Activated naive CD4-positive, alpha-beta T cell treated with anti-CD3 and anti-CD28 coated beads, Interleukin-2, amount 10 ng/mL, durations not matched to agents 7 days and 5 days (primary cell): ENCODE measurements around the gene FPR3.

Source experiments
- CTCF ChIA-PET: fragments of 350-600 bp; sonication (Branson Sonifier 250); formaldehyde crosslinking; loops from one replicate; lab custom pipeline; 2021; ENCODE audit warnings: antibody characterized with exemption; lab: Charles Lee
- DNase-seq: peaks from one replicate; pipeline ENCODE4 v3.0.0-alpha.2; 2020
- H3K27ac Mint-ChIP-seq: one replicate; pipeline ENCODE4 v1.8.0; 2021; ENCODE audit warnings: mild to moderate bottlenecking, moderate library complexity, mixed read lengths
- H3K27me3 Mint-ChIP-seq: one replicate; pipeline ENCODE4 v1.8.0; 2021; ENCODE audit warnings: mild to moderate bottlenecking, mixed read lengths
- H3K36me3 Mint-ChIP-seq: one replicate; pipeline ENCODE4 v1.8.0; 2021; ENCODE audit warnings: mixed read lengths
- H3K4me1 Mint-ChIP-seq: one replicate; pipeline ENCODE4 v1.8.0; 2021; ENCODE audit warnings: mixed read lengths
- H3K4me3 Mint-ChIP-seq: one replicate; pipeline ENCODE4 v1.8.0; 2021; ENCODE audit warnings: mild to moderate bottlenecking, moderate library complexity, mixed read lengths
- H3K9me3 Mint-ChIP-seq: one replicate; pipeline ENCODE4 v1.8.0; 2021; ENCODE audit warnings: mixed read lengths

Gene FPR3, protein sequence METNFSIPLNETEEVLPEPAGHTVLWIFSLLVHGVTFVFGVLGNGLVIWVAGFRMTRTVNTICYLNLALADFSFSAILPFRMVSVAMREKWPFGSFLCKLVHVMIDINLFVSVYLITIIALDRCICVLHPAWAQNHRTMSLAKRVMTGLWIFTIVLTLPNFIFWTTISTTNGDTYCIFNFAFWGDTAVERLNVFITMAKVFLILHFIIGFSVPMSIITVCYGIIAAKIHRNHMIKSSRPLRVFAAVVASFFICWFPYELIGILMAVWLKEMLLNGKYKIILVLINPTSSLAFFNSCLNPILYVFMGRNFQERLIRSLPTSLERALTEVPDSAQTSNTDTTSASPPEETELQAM

DNA sequence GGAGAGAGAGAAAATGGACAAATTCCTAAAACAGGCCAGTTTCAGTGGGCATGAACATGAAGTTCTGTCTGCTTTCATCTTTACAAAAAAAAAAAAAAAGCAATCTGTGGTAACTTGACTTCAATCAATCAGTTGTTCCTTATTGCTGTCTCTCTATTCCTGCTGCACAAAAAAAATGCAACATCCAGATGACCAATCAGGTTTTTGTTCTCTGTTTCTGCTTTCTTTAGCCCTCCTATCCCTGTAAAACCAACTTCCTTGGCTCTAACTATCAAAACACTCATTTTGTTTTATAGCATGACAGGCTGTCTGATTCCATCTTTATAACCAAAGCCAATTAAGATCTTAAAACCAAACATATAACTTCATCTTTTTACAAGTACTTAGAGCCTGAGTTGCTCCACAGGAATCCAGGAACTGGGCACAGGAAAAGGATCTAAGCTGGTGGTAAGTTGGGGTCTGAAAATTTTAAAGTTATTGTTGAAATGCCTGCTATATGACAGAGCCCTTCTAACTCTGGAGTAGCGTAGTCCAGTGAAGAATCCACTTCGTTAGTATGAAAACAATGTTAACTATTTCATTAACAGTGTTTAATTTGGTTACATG, at the start of gene FPR3:
Gene FPR3, plus strand, starts transcription at position 273 of the 606 bp plus-strand sequence. CDS start 28,592 bp downstream, outside the sequence.
- CTCF ChIA-PET: no interaction called here
- Mint-ChIP-seq H3K36me3 (no peaks in the 10 kb centered on the region), H3K9me3 (peaks cover 26% of the 10 kb centered on the region), H3K27me3 (no peaks in the 10 kb centered on the region), H3K27ac (no peak within 1 kb of the TSS), H3K4me1 (no peaks in the 10 kb centered on the region), H3K4me3 (no peak within 1 kb of the TSS)
- DNase-seq: no peak

DNA sequence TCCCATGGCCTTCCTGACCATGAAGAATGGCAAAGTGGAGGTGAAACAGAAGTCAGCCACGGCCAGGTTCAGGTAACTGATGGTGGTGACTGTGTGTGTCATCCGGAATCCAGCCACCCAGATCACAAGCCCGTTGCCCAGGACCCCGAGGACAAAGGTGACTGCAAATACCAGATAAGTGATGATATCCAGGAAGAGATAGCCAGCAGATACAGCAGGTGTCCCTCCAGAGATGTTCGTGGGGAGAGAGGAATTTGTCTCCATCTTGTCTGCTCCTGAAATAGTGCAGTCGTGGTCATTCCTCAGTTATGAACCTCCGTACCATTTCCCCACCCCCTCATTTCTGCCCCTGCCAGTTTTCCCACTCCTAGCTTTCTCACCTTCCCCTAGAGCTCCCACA, 48.2 kb upstream of the FPR3 start:
- Mint-ChIP-seq H3K36me3 (no peaks in the 10 kb centered on the region), H3K4me3 (no peak overlapping the region), H3K4me1 (no peaks in the 10 kb centered on the region), H3K27me3 (no peaks in the 10 kb centered on the region), H3K27ac (no peak overlapping the region), H3K9me3 (peaks cover 13% of the 10 kb centered on the region)
- DNase-seq: no peak
- CTCF ChIA-PET: no interaction called here

DNA sequence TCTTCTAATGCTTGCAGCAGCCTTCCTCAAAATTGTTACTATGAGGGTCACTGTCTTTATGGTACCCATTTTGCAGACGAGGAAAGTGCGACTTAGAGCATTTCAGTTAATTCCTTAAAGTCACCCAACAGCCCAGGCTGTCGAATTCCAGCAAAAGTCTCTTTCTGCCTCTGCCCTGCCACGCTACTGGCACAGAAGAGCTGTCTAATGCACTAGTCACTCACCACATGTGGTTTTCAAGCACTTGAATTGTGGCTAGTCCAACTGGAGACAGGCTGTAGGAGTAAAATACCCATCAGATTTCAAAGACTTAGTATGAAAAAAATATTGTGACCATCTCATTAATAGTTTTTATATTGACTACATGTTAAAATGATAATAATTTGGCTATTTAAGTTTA, 45.0 kb upstream of the FPR3 start:
- Mint-ChIP-seq H3K27me3 (no peaks in the 10 kb centered on the region), H3K9me3 (peaks cover 13% of the 10 kb centered on the region), H3K4me3 (no peak overlapping the region), H3K36me3 (no peaks in the 10 kb centered on the region), H3K27ac (no peak overlapping the region), H3K4me1 (no peaks in the 10 kb centered on the region)
- CTCF ChIA-PET: no interaction called here
- no peak for DNase-seq

DNA sequence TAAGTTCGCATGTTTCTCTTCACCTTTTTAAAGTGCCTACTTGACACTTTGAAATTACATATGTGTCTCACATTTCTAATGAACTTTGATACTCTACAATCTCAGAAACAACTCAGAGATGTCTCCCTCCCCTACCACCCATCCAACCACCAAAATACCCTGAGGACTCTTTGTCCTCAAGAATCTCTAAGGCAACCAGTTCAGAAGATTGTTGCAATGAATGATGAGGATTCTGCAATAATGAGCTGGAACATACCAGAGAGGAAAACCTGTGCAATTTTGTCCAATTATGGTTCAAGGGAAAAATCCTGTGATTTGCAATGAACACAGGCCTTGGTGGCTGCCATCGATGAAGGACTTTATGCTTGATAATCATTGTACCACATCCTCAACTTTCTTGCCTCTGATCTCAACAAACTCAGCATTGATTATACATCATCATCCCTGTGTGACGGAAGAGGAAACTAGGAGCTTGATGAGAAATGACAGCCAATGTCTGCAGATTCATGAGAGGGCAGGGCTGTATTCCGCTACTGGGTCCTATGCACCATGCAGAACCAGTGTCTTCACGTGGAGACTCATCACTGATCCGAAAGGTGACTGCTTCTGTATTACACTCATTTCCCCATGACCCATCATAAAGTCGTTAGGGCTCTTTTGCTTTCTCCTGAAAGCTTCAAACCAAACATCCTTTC, 44.4 kb upstream of the FPR3 start:
- CTCF ChIA-PET: no interaction called here
- Mint-ChIP-seq H3K27me3 (no peaks in the 10 kb centered on the region), H3K27ac (no peak overlapping the region), H3K9me3 (peaks cover 10% of the 10 kb centered on the region), H3K36me3 (no peaks in the 10 kb centered on the region), H3K4me1 (no peaks in the 10 kb centered on the region), H3K4me3 (no peak overlapping the region)
- DNase-seq: no peak

DNA sequence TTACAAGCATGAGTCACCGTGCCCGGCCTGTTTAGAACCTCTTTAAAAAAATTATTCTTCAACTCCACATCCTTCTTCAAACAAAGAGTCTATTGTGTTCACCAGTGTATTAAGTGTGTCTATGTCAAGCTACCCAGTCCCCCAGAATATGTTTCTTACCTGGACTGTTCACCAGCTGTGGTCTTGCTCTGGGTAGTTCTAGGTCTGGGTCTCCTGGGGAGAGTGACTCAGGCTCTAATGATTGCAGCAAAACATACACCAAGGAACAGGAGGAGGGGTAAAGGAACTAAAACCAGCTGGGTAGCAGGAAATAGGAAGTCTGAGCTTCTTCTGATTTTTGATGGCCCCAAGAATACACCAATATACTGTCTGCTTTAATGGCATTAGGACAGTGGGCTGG, 43.3 kb upstream of the FPR3 start, which contains the start of gene FPR1:
Gene FPR1, minus strand, starts transcription at position 224 of the 400 bp plus-strand sequence. CDS start 4,884 bp downstream, outside the sequence.
- CTCF ChIA-PET: no interaction called here
- DNase-seq: no peak
- Mint-ChIP-seq H3K4me3 (no peak within 1 kb of the TSS), H3K36me3 (no peaks in the 10 kb centered on the region), H3K27ac (no peak within 1 kb of the TSS), H3K27me3 (no peaks in the 10 kb centered on the region), H3K9me3 (peaks cover 12% of the 10 kb centered on the region), H3K4me1 (no peaks in the 10 kb centered on the region)

DNA sequence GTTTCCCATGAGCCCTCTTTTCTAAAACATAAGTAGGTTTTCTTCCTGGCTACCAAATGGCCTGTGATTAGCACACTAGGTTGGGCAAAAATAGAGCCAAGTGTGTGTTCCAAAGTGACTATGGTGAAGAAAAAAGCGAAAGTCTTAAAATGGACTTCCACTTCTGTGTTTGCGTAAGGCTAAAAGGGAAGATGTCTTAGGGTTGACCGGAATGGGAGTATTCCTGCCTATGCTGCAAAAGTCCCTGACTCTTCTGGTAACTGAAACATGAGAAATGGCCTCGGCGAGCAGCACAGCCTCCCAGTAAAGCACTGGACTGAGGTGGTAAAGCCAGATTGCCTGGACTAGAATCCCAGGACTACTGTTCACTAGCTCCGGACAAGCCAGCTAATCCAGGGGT, 40.8 kb upstream of the FPR3 start:
- Mint-ChIP-seq H3K36me3 (no peaks in the 10 kb centered on the region), H3K4me3 (no peak overlapping the region), H3K27ac (no peak overlapping the region), H3K4me1 (no peaks in the 10 kb centered on the region), H3K27me3 (no peaks in the 10 kb centered on the region), H3K9me3 (peaks cover 11% of the 10 kb centered on the region)
- CTCF ChIA-PET: no interaction called here
- DNase-seq: no peak

DNA sequence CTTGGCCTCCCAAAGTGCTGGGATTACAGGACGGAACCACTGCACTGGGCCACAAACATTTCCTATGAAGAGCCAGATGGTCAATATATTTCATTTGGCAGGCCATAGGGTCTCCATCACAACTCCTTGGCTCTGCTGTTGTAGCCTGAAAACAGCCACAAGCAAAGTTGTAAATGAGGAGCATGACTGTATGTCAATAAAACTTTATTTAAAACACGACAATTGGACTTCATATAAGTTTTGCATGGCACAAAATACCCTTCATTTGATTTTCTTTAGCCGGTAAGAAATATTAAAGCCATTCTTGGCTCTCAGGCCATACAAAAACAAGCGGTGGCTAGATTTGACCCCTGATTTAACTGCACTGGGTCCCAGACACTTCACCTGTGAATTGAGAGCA, 40.2 kb upstream of the FPR3 start:
- no peak for DNase-seq
- peaks cover 8% of the 10 kb centered on the region for H3K9me3 Mint-ChIP-seq
- no peak overlapping the region for H3K27ac Mint-ChIP-seq
- no peak overlapping the region for H3K4me3 Mint-ChIP-seq
- CTCF ChIA-PET: no interaction called here
- no peaks in the 10 kb centered on the region for H3K27me3 Mint-ChIP-seq
- H3K36me3 Mint-ChIP-seq: no peaks in the 10 kb centered on the region
- no peaks in the 10 kb centered on the region for H3K4me1 Mint-ChIP-seq

DNA sequence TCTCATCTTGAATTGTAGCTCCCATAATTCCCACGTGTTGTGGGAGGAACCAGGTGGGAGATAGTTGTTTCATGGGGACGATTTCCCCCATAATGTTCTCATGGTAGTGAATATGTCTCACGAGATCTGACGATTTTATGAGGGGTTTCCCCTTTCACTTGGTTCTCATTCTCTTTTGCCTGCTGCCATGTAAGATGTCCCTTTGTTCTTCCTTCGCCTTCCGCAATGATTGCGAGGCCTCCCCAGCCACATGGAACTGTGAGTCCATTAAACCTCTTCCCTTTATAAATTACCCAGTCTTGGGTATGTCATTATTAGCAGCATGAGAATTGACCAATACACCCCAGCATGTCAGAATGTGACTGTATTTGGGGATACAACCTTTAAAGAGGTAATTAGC, 39.4 kb upstream of the FPR3 start:
- no peak for DNase-seq
- Mint-ChIP-seq H3K9me3 (peaks cover 8% of the 10 kb centered on the region), H3K4me1 (no peaks in the 10 kb centered on the region), H3K27me3 (no peaks in the 10 kb centered on the region), H3K36me3 (no peaks in the 10 kb centered on the region), H3K27ac (no peak overlapping the region), H3K4me3 (no peak overlapping the region)
- CTCF ChIA-PET: no interaction called here

DNA sequence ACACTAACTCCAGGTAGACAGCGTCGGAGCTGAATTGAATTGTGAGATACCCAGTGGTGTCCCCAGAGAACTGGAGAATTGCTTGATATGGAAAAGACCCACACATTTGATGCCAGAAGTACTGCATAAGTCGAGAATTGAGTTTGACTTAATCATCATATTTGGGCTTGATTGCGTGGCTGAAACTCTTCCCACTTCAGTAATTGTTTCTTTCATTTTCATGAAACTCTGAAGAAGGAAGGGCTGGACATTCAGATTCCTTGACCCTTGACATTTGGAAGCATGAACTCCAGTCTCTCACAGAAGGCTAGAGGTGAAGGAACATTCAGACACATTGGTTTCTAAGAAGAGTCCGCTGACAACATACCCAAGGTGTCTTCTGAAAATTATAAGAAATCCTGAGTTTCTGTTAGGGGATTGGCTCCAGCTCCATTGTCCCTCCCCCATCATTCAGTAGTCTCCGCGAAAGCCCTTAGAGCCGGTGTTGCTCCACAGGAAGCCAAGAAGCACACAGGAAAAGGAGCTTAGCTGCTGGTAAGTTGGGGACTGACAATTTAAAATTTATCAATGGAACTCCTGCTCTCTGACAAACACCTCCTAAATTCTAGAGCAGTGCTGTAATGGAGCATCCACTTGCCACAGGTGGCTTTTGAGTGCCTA, 34.1 kb upstream of the FPR3 start, which contains the start of gene FPR2:
Gene FPR2, plus strand, starts transcription at position 484 of the 660 bp plus-strand sequence. CDS start 7,479 bp downstream, outside the sequence.
- Mint-ChIP-seq H3K4me1 (no peaks in the 10 kb centered on the region), H3K27ac (no peak within 1 kb of the TSS), H3K9me3 (peaks cover 16% of the 10 kb centered on the region), H3K27me3 (no peaks in the 10 kb centered on the region), H3K4me3 (no peak within 1 kb of the TSS), H3K36me3 (no peaks in the 10 kb centered on the region)
- no peak for DNase-seq
- CTCF ChIA-PET: no interaction called here

DNA sequence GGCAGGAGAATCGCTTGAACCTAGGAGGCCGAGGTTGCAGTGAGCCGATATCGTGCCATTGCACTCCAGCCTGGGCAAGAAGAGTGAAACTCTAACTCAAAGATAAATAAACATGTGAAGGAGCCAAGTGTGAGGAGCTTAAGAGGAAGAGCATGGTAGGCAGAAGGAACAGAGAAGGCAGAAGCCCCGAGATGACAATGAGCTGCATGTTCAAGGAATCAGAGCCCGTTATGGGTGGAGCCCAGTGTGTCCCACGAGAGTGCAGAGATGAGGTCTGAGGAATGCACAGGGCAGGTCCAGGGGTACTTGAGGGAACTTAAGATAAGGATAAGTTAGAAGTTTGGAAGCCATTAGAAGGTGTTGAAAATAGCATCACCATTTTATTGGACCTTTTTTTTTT, 33.3 kb upstream of the FPR3 start:
- Mint-ChIP-seq H3K4me1 (no peaks in the 10 kb centered on the region), H3K9me3 (peaks cover 13% of the 10 kb centered on the region), H3K36me3 (no peaks in the 10 kb centered on the region), H3K27ac (no peak overlapping the region), H3K27me3 (no peaks in the 10 kb centered on the region), H3K4me3 (no peak overlapping the region)
- CTCF ChIA-PET: no interaction called here
- no peak for DNase-seq

DNA sequence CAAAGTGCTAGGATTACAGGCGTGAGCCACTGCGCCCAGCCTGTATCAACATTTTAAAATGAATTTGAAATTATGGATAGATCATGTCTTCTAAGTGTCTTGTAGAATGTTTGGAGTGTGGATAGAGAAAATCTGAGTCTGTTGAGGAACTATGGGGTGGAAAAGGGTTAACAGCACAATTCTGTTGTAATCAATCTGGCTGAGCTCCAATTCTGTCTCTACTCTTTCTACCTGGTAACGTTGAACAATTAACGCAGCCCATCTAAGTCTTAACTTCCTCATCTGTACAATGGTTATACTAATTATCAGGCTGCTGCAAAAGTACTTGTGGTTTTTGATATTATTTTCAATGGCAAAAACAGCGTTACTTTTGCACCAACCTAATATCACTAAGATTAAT, 29.9 kb upstream of the FPR3 start:
- Mint-ChIP-seq H3K4me1 (no peaks in the 10 kb centered on the region), H3K27ac (no peak overlapping the region), H3K27me3 (no peaks in the 10 kb centered on the region), H3K4me3 (no peak overlapping the region), H3K9me3 (peaks cover 14% of the 10 kb centered on the region), H3K36me3 (no peaks in the 10 kb centered on the region)
- no peak for DNase-seq
- CTCF ChIA-PET: interaction anchor here (1.0 kb wide), 1 partner anchor 13 kb away, joined by 3 read pairs; no protein-coding TSS in a partner anchor

DNA sequence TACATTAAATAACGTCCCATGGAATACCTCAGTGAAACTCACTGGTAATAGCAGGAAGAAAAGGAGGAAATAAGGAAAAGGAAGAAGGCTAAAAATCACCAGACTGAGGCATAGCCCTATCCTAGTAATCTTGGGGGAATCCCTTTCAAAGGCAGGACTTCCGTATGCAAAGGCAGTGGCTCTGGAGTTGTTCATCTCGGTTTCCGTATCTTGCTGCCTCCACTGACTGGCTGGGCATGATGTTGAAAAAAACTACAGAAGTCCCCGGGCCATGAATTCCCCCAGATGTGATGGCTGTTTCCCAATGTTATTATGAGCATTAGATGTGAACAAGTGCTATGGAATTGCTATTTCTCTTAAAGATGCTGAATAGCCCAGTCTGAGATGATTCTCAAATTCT, 28.5 kb upstream of the FPR3 start:
- Mint-ChIP-seq H3K36me3 (no peaks in the 10 kb centered on the region), H3K4me1 (no peaks in the 10 kb centered on the region), H3K4me3 (no peak overlapping the region), H3K9me3 (peaks cover 15% of the 10 kb centered on the region), H3K27ac (no peak overlapping the region), H3K27me3 (no peaks in the 10 kb centered on the region)
- no peak for DNase-seq
- CTCF ChIA-PET: no interaction called here

DNA sequence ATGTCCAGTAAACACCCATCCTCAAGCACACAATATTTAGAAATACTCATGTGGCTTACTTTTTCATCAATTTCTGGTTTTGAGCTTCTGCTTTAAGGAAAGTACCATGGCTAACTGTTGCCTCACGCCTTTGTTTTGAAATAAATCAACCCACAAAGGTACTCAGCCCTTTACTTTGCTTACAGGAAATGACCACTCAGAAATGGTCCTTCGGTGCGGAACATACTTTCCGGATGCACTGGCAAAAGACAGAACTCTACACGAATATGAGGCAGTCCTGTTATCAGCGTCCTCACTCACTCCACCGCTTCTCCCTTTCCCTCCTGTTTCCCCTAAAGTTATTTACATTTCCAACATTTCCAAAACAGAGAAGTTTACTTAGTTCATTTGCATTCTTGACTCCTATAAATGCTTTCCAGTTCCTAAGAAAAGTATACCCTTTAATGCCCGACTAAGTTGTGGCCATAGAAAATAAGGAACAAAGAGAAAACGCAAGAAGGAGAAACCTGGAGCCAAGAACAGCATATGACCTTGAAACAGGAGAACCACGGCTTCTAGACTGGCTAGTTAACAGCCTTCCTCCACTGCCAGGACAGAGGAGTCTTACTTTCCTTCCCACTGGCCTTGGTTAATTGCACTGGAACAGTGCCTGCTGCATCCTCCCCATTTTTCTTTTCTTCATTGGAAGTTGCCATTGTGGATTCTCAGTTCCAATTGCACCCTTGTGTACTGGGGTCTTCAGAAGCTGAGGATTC, 23.4 kb upstream of the FPR3 start:
- no peak for DNase-seq
- H3K9me3 Mint-ChIP-seq: peaks cover 14% of the 10 kb centered on the region
- H3K4me1 Mint-ChIP-seq: no peaks in the 10 kb centered on the region
- H3K27me3 Mint-ChIP-seq: no peaks in the 10 kb centered on the region
- CTCF ChIA-PET: no interaction called here
- no peak overlapping the region for H3K27ac Mint-ChIP-seq
- H3K4me3 Mint-ChIP-seq: no peak overlapping the region
- H3K36me3 Mint-ChIP-seq: no peaks in the 10 kb centered on the region

DNA sequence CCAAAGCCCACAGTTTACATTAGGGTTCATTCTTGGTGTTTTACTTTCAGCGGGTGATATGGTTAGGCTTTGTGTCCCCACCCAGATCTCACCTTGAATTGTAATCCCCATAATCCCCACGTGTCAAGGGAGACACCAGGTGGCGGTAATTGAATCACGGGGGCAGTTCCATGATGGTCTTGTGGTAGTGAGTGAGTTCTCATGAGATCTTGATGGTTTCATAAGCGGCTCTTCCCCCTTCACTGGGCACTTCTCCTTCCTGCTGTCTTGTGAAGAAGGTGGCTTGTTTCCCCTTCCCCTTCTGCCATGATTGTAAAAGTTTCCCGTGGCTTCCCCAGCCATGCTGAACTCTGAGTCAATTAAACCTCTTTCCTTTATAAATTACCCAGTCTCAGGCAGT, 22.0 kb upstream of the FPR3 start:
- H3K27ac Mint-ChIP-seq: no peak overlapping the region
- H3K4me1 Mint-ChIP-seq: no peaks in the 10 kb centered on the region
- H3K9me3 Mint-ChIP-seq: peaks cover 14% of the 10 kb centered on the region
- H3K36me3 Mint-ChIP-seq: no peaks in the 10 kb centered on the region
- peaks cover 6% of the 10 kb centered on the region for H3K27me3 Mint-ChIP-seq
- CTCF ChIA-PET: no interaction called here
- no peak for DNase-seq
- H3K4me3 Mint-ChIP-seq: no peak overlapping the region
